Neural cell (in vitro differentiated cells): ENCODE results near the gene SGO2. TPM values are rescaled to one million over a fixed set of nuclear protein-coding genes. Genes with fewer than 3 reads are reported as not detected.

ENCODE experiments used
- H2AFZ ChIP-seq: fragments of 200-600, 300-800 bp; sonication (generic), shearing (Covaris generic); 2 replicates; pipeline ENCODE4 v1.6.0; 2014; ENCODE audit warnings: low read depth, mild to moderate bottlenecking, antibody characterized with exemption, low read length, moderate library complexity
- H3F3A ChIP-seq: fragments of 200-600 bp; shearing (Covaris generic); 2 replicates; pipeline ENCODE4 v1.6.1; 2016; ENCODE audit warnings: mild to moderate bottlenecking, moderate library complexity, mixed read lengths, antibody characterized with exemption, low read length; ENCODE audit not compliant: insufficient read depth, poor library complexity, severe bottlenecking
- H3K27ac ChIP-seq: fragments of 200-600, 300-800 bp; sonication (generic), shearing (Covaris generic); 2 replicates; pipeline ENCODE4 v1.5.1; 2014; ENCODE audit warnings: mild to moderate bottlenecking, low read length, moderate library complexity
- H3K27me3 ChIP-seq: fragments of 300-800, 200-600 bp; sonication (generic), shearing (Covaris generic); 2 replicates; pipeline ENCODE4 v1.6.0; 2014; ENCODE audit warnings: mild to moderate bottlenecking, low read depth, low read length, moderate library complexity; ENCODE audit not compliant: insufficient read depth
- H3K36me3 ChIP-seq: fragments of 300-800, 200-600 bp; sonication (generic), shearing (Covaris generic); 2 replicates; pipeline ENCODE4 v1.5.1; 2014; ENCODE audit warnings: mild to moderate bottlenecking, antibody characterized with exemption, low read length, moderate library complexity; ENCODE audit not compliant: insufficient read depth
- H3K4me2 ChIP-seq: fragments of 300-800, 200-600 bp; sonication (generic), shearing (Covaris generic); 2 replicates; pipeline ENCODE4 v1.6.0; 2014; ENCODE audit warnings: mild to moderate bottlenecking, low read length
- H3K4me3 ChIP-seq: fragments of 300-800, 200-600 bp; sonication (generic), shearing (Covaris generic); 2 replicates; pipeline ENCODE4 v1.5.1; 2014; ENCODE audit warnings: mild to moderate bottlenecking, low read length, moderate library complexity
- H3K79me2 ChIP-seq: fragments of 200-600 bp; shearing (Covaris generic); replicated peaks from 2 replicates; pipeline ENCODE4 v1.6.0; 2014; ENCODE audit warnings: mild to moderate bottlenecking, low read length, moderate library complexity; ENCODE audit not compliant: insufficient read depth
- H3K9ac ChIP-seq: fragments of 300-800, 200-600 bp; sonication (generic), shearing (Covaris generic); 2 replicates; pipeline ENCODE4 v1.6.1; 2016; ENCODE audit warnings: mild to moderate bottlenecking, low read length, mixed read lengths
- H3K9me2 ChIP-seq: fragments of 200-600 bp; shearing (Covaris generic); 2 replicates; pipeline ENCODE4 v1.6.1; 2016; ENCODE audit warnings: mild to moderate bottlenecking, low read length, mixed read lengths; ENCODE audit not compliant: insufficient read depth
- H3K9me3 ChIP-seq: fragments of 200-600, 300-800 bp; sonication (generic), shearing (Covaris generic); 2 replicates; pipeline ENCODE4 v1.6.1; 2016; ENCODE audit warnings: mild to moderate bottlenecking, mixed run types, low read length, moderate library complexity, mixed read lengths
- H4K20me1 ChIP-seq: fragments of 200-600 bp; shearing (Covaris generic); 2 replicates; pipeline ENCODE4 v1.6.1; 2016; ENCODE audit warnings: mild to moderate bottlenecking, mixed run types; ENCODE audit not compliant: insufficient read depth
- CTCF ChIP-seq: fragments of 450-650 bp; IDR thresholded peaks from 2 replicates; pipeline ENCODE4 v1.5.1; 2014; ENCODE audit warnings: antibody characterized with exemption, mild to moderate bottlenecking, moderate library complexity; ENCODE audit not compliant: poor library complexity, severe bottlenecking
- EP300 ChIP-seq: fragments of 450-650 bp; conservative IDR thresholded peaks from 2 replicates; pipeline ENCODE4 v1.6.1; 2014; ENCODE audit warnings: antibody characterized with exemption, mild to moderate bottlenecking, moderate library complexity; ENCODE audit not compliant: poor library complexity, severe bottlenecking
- EZH2 ChIP-seq: fragments of 200-600, 300-800 bp; shearing (Covaris generic), sonication (generic); IDR thresholded peaks from 2 replicates; pipeline ENCODE4 v1.6.1; 2014; ENCODE audit warnings: antibody characterized with exemption, low read length, borderline replicate concordance, mild to moderate bottlenecking; ENCODE audit not compliant: insufficient read depth, poor library complexity, severe bottlenecking
- MXI1 ChIP-seq: fragments of 450-650 bp; conservative IDR thresholded peaks from 2 replicates; pipeline ENCODE4 v1.6.1; 2014; ENCODE audit warnings: antibody characterized with exemption, mild to moderate bottlenecking; ENCODE audit not compliant: poor library complexity, severe bottlenecking
- POLR2AphosphoS5 ChIP-seq: IDR thresholded peaks from 2 replicates; pipeline ENCODE4 v1.6.1; 2012
- RAD21 ChIP-seq: fragments of 450-650 bp; conservative IDR thresholded peaks from 2 replicates; pipeline ENCODE4 v1.6.1; 2014; ENCODE audit warnings: antibody characterized with exemption, mild to moderate bottlenecking, moderate library complexity
- REST ChIP-seq: IDR thresholded peaks from 2 replicates; pipeline ENCODE4 v1.6.1; 2012; ENCODE audit warnings: borderline replicate concordance
- SMC3 ChIP-seq: fragments of 450-650 bp; conservative IDR thresholded peaks from 2 replicates; pipeline ENCODE4 v1.6.1; 2014; ENCODE audit warnings: antibody characterized with exemption, mild to moderate bottlenecking, moderate library complexity; ENCODE audit not compliant: poor library complexity
- TAF1 ChIP-seq: IDR thresholded peaks from 2 replicates; pipeline ENCODE4 v1.6.1; 2012; ENCODE audit warnings: low read depth
- polyA plus RNA-seq: library from polyadenylated mRNA; depleted of rRNA; stranded (reverse); fragments of >200 nt; gene quantifications from 2 replicates; pipeline ENCODE4 v1.2.3, GENCODE V29; 2014

The SGO2 gene
- polyA plus RNA-seq, 1 donor from 2014 or later = 0.73 TPM

GRCh38 chr2:200617156-200618053, 91.4 kb downstream of the SGO2 start:
- H3K4me2 ChIP-seq = no peak overlapping the region
- no peaks in the 10 kb centered on the region for H3K9me2 ChIP-seq
- H3K27ac ChIP-seq = no peak overlapping the region
- no peaks in the 10 kb centered on the region for H3K27me3 ChIP-seq
- no peaks in the 10 kb centered on the region for H3K36me3 ChIP-seq
- no peaks in the 10 kb centered on the region for H3K9me3 ChIP-seq
- H3K79me2 ChIP-seq = no peaks in the 10 kb centered on the region
- H3K4me3 ChIP-seq = no peak overlapping the region
- TF ChIP-seq RAD21 (no peak), CTCF (no peak), EP300 (no peak), TAF1 (no peak), POLR2AphosphoS5 (no peak), SMC3 (no peak), REST (no peak), EZH2 (no peak), MXI1 (no peak)
- no peaks in the 10 kb centered on the region for H3F3A ChIP-seq
- no peaks in the 10 kb centered on the region for H4K20me1 ChIP-seq
- no peak overlapping the region for H3K9ac ChIP-seq
- no peak overlapping the region for H2AFZ ChIP-seq

- Histone ChIP-seq H2AFZ (no peak overlapping the region), H3K9ac (no peak overlapping the region), H3K4me2 (no peak overlapping the region), H3K36me3 (no peaks in the 10 kb centered on the region), H3K4me3 (no peak overlapping the region), H3K27me3 (no peaks in the 10 kb centered on the region), H3K27ac (no peak overlapping the region), H3K79me2 (no peaks in the 10 kb centered on the region), H4K20me1 (no peaks in the 10 kb centered on the region), H3F3A (no peaks in the 10 kb centered on the region), H3K9me2 (no peaks in the 10 kb centered on the region), H3K9me3 (no peaks in the 10 kb centered on the region)
- no peak for TF ChIP-seq CTCF
- TF ChIP-seq RAD21 = no peak
- no peak for TF ChIP-seq SMC3
- no peak for TF ChIP-seq POLR2AphosphoS5
- TF ChIP-seq MXI1 = no peak
- TF ChIP-seq TAF1 = no peak
- no peak for TF ChIP-seq EZH2
- TF ChIP-seq REST = no peak
Measured at GRCh38 chr2:200618054-200618419, 92.0 kb downstream of the SGO2 start.
